Tibial artery (tissue), 4 donors: ENCODE results near the gene BACH1.

Experiments used
- DNase-seq, 2 donors: peaks; one replicate each; pipeline ENCODE4 v3.0.0-alpha.2; 2019
- H3K27ac ChIP-seq, 2 donors: fragments of 200-600 bp; sonication (generic) in 1 of 2; 1 replicate in 1 of 2; 2 replicates in 1 of 2; pipeline ENCODE4 v1.5.1; 2018 to 2019; ENCODE audit warnings: mild to moderate bottlenecking in 1 of 2
- H3K27me3 ChIP-seq, 2 donors: fragments of 200-600 bp; sonication (generic) in 1 of 2; one replicate each; pipeline versions ENCODE4 v1.5.1 to v1.6.0; 2016 to 2019
- H3K36me3 ChIP-seq, 3 donors: fragments of 200-600 bp; sonication (generic) in 2 of 3; one replicate each; pipeline ENCODE4 v1.5.1; 2016 to 2019; ENCODE audit warnings: mild to moderate bottlenecking in 2 of 3
- H3K4me1 ChIP-seq, 4 donors: fragments of 200-600 bp; sonication (generic) in 2 of 4; 1 replicate in 3 of 4; 2 replicates in 1 of 4; pipeline ENCODE4 v1.5.1; 2016 to 2019
- H3K4me3 ChIP-seq, 2 donors: fragments of 200-600 bp; sonication (generic) in 1 of 2; 1 replicate in 1 of 2; 2 replicates in 1 of 2; pipeline ENCODE4 v1.5.1; 2018 to 2019; ENCODE audit warnings: mild to moderate bottlenecking in 2 of 2
- H3K9me3 ChIP-seq, 3 donors: fragments of 200-600 bp; sonication (generic) in 1 of 3; one replicate each; pipeline ENCODE4 v1.5.1; 2016 to 2019
- CTCF ChIP-seq, 2 experiments: fragments of 200-600 bp in 1 of 2; fragments of 450-650 bp in 1 of 2; IDR thresholded peaks; one replicate each; pipeline ENCODE4 v1.5.1; 2017 to 2019; ENCODE audit warnings: antibody characterized with exemption in 2 of 2, mild to moderate bottlenecking in 1 of 2, moderate library complexity in 1 of 2
- intact Hi-C: fragments of 100-400 bp; cut with DNase I; formaldehyde crosslinking; loops from one replicate; pipeline ENCODE4 v1.15.0; 2023; ENCODE audit warnings: low total_unique reads

Gene BACH1

GRCh38 chr21:29257701-29258100 lies 41.0 kb upstream of the BACH1 start:
- intact Hi-C loops = no loop called here
- Histone ChIP-seq H3K27me3 (no peaks in the 10 kb centered on the region), H3K36me3 (no peaks in the 10 kb centered on the region), H3K4me1 (peaks cover 0 to 4% (median 2%) of the 10 kb centered on the region in 4 donors), H3K4me3 (no peak overlapping the region), H3K27ac (no peak overlapping the region), H3K9me3 (peaks cover 0 to 19% (median 15%) of the 10 kb centered on the region in 3 donors)
- no peak for TF ChIP-seq CTCF (IDR thresholded peaks at IDR 0.05)
- DNase-seq = no peak

GRCh38 chr21:29258626-29259338 lies 39.9 kb upstream of the BACH1 start:
- TF ChIP-seq CTCF (IDR thresholded peaks at IDR 0.05) = no peak
- no peak for DNase-seq
- intact Hi-C loops = no loop called here
- Histone ChIP-seq H3K27me3 (no peaks in the 10 kb centered on the region), H3K4me3 (no peak overlapping the region), H3K9me3 (peaks cover 0 to 11% (median 7%) of the 10 kb centered on the region in 3 donors), H3K4me1 (peaks cover 0 to 4% (median 2%) of the 10 kb centered on the region in 4 donors), H3K27ac (no peak overlapping the region), H3K36me3 (no peaks in the 10 kb centered on the region)

- no peak for DNase-seq
- intact Hi-C loops = no loop called here
- Histone ChIP-seq H3K4me3 (no peak overlapping the region), H3K9me3 (no peaks in the 10 kb centered on the region), H3K4me1 (peaks cover 0 to 4% (median 2%) of the 10 kb centered on the region in 4 donors), H3K27ac (no peak overlapping the region), H3K27me3 (no peaks in the 10 kb centered on the region), H3K36me3 (no peaks in the 10 kb centered on the region)
- TF ChIP-seq CTCF (IDR thresholded peaks at IDR 0.05) = no peak
Measured at GRCh38 chr21:29260461-29260860, 38.3 kb upstream of the BACH1 start.

- no peak for DNase-seq
- H3K4me3 ChIP-seq = no peak overlapping the region
- no peaks in the 10 kb centered on the region for H3K9me3 ChIP-seq
- H3K27ac ChIP-seq = no peak overlapping the region
- no peaks in the 10 kb centered on the region for H3K36me3 ChIP-seq
- TF ChIP-seq CTCF (IDR thresholded peaks at IDR 0.05) = no peak
- intact Hi-C loops = no loop called here
- H3K27me3 ChIP-seq = no peaks in the 10 kb centered on the region
- H3K4me1 ChIP-seq = peaks cover 0 to 4% (median 2%) of the 10 kb centered on the region in 4 donors
Measured at GRCh38 chr21:29261555-29262540, 36.9 kb upstream of the BACH1 start.

GRCh38 chr21:29264721-29265120 lies 34.0 kb upstream of the BACH1 start:
- no peaks in the 10 kb centered on the region for H3K27me3 ChIP-seq
- no peak overlapping the region for H3K4me3 ChIP-seq
- no peaks in the 10 kb centered on the region for H3K4me1 ChIP-seq
- no peak overlapping the region for H3K27ac ChIP-seq
- no peaks in the 10 kb centered on the region for H3K9me3 ChIP-seq
- H3K36me3 ChIP-seq = no peaks in the 10 kb centered on the region
- intact Hi-C loops = no loop called here
- DNase-seq = no peak
- no peak for TF ChIP-seq CTCF (IDR thresholded peaks at IDR 0.05)
